GM21360 (cell line): Measurements from ENCODE around the gene GLMP.

Experiments used
- ATAC-seq: cut with Tn5 transposase; IDR thresholded peaks from one replicate; pipeline ENCODE4 v1.9.1; 2021; ENCODE audit warnings: mild to moderate bottlenecking, moderate library complexity; ENCODE audit not compliant: unreplicated experiment

The GLMP gene

DNA sequence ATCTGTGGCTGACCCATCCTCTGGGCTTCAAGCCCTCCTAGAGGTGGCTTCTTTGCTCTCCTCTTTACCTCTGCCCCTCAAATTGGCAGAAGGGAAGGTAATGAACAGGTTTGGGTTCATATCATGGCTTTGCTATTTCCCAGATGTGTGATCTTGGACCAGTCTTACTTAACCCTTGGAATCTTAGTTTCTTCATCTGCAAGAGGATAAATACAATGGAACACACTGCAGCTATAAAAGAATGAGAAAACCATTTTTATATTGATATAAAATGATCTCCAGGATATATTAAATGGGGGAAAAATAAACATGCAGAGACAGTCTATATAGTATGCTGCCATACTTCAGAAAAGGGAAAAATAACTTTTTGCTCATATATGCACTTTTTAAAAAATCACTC, 5.6 kb downstream of the GLMP start:
- ATAC-seq, result no peak

- no peak for ATAC-seq
Measured at GRCh38 chr1:156286061-156286460, 9.4 kb downstream of the GLMP start.

GRCh38 chr1:156285437-156285836, 10.0 kb downstream of the GLMP start:
- ATAC-seq, result no peak

DNA sequence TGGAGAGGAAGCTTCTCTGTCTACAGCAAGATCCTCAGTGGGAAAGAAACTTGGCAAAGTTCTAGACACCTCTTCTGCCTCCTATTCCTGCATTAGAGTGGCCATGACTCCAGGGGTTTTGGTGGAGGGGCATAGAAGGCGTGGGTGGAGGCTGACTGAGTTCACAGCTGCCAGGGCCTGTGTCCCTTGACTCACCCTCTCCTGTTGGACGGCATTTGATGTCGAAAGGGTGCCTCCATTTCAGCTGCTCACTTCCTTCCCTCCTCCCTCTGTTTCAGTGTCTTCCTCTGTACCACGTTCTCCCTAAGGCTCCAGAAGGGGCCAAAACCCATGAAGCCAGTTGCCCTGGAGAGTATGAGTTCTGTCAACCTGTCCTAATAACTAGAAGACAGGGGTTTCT, 10.7 kb downstream of the GLMP start:
- ATAC-seq, result no peak

DNA sequence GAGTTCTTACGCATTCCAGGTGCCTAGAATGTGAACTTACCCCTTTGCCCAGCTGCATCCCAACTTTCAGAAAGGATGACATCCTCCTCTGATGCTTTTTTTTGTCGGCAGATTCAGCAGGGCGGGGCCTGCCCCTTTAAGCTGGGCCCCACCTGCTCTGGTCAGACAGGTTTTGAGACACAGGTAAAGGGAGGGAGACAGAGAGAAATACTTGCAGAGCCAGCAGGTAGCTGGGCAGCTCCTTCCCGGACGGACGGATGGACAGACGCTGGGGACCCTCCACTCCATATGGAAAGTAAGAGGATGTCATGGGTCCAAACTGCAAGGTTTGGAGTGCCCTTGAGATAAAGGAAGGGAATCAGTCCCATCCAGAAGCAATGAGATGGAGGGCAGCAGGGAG, 11.4 kb downstream of the GLMP start, which contains the start of gene TMEM79:
Gene TMEM79 (plus strand): TSS at position 214 of the 400 bp plus-strand sequence. CDS start 902 bp downstream, outside the sequence.
- ATAC-seq, result no peak

DNA sequence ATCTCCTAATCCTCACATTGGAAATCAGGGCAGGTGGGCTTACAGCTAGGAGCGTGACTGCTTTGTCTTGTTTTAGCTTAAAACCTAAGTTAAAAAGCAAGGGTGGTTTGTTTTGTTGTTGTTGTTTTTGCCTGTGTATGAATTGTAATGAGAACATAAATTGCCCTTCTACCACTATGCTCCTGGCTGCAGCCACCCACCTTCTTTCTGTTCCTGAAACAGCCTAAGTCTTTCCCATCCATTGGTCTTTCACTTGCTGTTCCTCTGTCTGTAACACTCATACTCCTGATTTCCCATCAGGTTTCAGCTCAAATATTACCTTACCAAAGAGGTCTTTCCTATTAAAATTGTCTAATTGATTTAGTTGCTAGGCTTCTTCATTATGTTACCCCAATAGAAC, 12.0 kb downstream of the GLMP start:
- no peak for ATAC-seq

DNA sequence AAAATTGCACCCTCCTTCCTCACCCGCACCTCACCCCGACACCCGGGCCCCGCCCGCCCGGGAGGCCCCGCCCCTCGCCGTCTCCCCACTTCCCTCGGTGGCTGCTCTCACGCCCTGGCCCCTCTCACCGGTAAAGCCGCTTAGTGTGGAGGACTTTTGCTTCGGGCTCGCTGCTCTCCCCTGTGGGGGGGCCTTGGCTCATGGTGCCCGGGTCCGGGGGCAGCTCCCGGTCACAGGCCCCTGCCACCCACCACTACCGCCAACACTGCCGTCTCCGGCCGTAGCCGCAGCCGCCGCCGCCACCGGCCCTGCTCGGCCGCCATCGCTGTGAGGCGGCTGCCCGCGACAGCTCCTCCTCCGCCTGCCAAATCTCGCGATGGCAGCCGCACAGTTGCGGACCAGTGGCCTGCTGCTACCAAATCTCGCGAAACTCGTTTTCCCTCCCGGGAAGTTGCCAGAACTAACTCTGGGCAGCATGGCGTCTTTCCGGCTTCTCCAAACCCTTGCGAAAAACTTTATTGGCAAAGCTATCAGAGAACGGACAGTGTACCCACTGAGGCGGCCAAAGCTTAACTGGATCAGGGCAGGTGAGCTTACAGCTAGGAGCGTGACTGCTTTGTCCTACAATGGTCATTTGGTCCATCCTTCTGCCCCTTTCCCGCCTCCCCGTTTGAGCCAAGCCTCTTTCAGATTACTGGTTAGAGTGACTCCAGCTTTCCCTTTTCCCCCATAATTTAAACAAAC, 12.8 kb downstream of the GLMP start, which contains the start of gene SMG5:
Gene SMG5 (minus strand): TSS at position 347 of the 744 bp plus-strand sequence. CDS start 145 bp downstream, at position 202.
- ATAC-seq, result peak; percentile 84

GRCh38 chr1:156281693-156282478, 13.6 kb downstream of the GLMP start:
- peak; percentile 8 for ATAC-seq

- peak; percentile 45 for ATAC-seq
Measured at GRCh38 chr1:156281281-156281680, 14.2 kb downstream of the GLMP start.

DNA sequence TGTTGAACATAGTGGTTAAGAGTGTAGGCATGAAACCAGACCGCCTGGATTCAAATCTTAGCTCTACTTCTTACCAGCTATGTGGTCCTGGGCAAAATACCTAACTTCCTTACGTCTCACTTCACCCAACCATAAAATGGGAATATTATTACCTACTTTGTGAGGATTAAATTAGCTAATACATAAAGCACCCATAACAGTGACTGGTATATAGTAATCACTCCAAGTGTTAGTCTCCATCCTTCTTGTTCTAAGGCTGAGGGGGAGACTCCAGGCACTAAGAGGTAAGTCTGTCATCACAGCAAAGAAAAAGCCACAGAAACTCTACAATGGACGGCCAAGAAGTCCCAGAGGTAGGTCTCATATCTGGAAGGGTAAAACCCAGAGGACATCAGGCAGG, 15.6 kb downstream of the GLMP start:
- no peak for ATAC-seq

DNA sequence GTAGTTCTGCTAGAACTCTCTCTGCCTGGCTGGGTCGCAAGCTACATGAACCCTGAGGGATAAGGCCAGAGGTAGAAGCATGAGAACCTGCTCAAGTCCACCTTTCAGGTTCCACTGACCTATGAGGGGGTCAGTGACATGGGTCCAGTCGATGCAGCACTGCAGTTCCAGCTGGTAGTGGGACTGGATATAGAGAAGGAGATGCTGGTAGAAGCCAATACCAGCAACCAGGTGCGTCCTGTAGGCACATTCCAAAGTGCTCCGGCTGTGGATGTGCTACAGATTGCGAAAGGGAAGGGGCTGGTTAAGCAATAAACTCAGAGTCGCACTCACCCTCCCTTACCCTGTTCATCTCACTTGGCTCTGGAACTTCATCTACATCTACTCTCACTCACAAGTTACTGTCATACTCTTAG, 18.5 kb downstream of the GLMP start:
- ATAC-seq, result no peak

DNA sequence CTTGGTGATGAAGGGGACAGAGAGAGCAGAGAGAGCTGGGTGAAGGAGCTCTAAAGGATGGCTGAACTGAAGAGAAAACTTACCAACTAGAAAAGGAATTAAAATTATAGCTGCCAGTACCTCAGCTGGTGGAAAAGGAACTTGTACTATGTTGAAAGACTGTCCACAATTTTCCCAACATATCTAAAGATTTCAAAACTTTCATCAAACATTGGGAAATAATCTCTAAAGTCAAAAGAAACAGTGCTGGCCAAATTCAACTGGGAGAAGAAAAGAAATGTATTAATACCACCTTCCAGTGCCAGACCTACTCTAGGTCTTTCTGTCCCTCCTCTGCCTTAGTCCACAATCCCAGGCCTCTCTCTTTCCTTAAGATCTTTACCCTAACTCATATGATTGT, 18.9 kb downstream of the GLMP start:
- no peak for ATAC-seq

GRCh38 chr1:156270314-156270713, 25.2 kb downstream of the GLMP start:
- ATAC-seq, result no peak

- ATAC-seq, result no peak
Measured at GRCh38 chr1:156268336-156268735, 27.1 kb downstream of the GLMP start.

- ATAC-seq, result no peak
Measured at GRCh38 chr1:156266051-156266450, 29.4 kb downstream of the GLMP start.

GRCh38 chr1:156263288-156263655, 32.2 kb downstream of the GLMP start:
- ATAC-seq, result no peak

GRCh38 chr1:156262461-156263287, 32.8 kb downstream of the GLMP start:
- no peak for ATAC-seq

GRCh38 chr1:156260896-156261295, 34.6 kb downstream of the GLMP start:
- no peak for ATAC-seq

DNA sequence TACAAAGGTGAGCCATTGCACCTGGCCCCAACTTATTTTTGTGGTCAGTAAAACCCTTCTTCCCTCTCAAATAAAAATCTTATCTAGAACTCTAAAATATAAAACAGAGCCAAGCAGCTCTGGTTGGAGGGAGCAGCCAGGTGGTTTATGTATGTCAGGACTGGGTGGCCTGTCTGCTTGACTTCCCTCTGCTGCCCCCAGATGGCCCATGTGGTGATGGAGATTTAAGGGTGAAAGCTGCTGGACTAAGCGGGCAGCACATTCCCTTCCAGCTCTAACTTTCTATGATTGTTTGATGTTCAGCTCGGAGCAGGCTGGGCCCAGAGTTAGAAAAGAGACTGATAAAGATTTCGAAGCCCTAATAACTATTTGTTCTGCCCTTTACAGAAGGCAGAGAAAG, 35.7 kb downstream of the GLMP start:
- ATAC-seq, result no peak

GRCh38 chr1:156258859-156259258, 36.6 kb downstream of the GLMP start:
- no peak for ATAC-seq

- no peak for ATAC-seq
Measured at GRCh38 chr1:156257711-156258110, 37.8 kb downstream of the GLMP start.
